HTR-8/SVneo (cell line): ENCODE results near the gene FZD4.
"Not testable (repeated sequence)": the region's sequence is repeated elsewhere in the genome, so short reads cannot be mapped to it uniquely, and the experiment has no call there.

Experiments
- DNase-seq: peaks from one replicate; pipeline ENCODE4 v3.0.0; 2011; ENCODE audit warnings: low spot score, mixed read lengths; ENCODE audit not compliant: insufficient read length
- FAIRE-seq: peaks from 2 replicates; lab custom pipeline; 2011; peaks lifted over from hg19 to GRCh38; lab: Jason Lieb, UNC

Gene FZD4

GRCh38 chr11:86955361-86956120 is at the start of gene FZD4:
Gene FZD4, minus strand, starts transcription at chr11:86955395. Its CDS starts 310 bp downstream, at chr11:86955085.
- DNase-seq, result peak; percentile 87
- peak; percentile 85 for FAIRE-seq

- DNase-seq, FAIRE-seq: not testable (repeated sequence)
Observed at GRCh38 chr11:87004281-87004680, 49.1 kb upstream of the FZD4 start.

- FAIRE-seq (no peak), DNase-seq (no peak)
Observed at GRCh38 chr11:87002918-87003317, 47.7 kb upstream of the FZD4 start.

- DNase-seq, result peak; percentile 15
- no peak for FAIRE-seq
Observed at GRCh38 chr11:86999859-87000753, 44.9 kb upstream of the FZD4 start.

- no peak for DNase-seq
Observed at GRCh38 chr11:86999388-86999787, 44.2 kb upstream of the FZD4 start.

DNA sequence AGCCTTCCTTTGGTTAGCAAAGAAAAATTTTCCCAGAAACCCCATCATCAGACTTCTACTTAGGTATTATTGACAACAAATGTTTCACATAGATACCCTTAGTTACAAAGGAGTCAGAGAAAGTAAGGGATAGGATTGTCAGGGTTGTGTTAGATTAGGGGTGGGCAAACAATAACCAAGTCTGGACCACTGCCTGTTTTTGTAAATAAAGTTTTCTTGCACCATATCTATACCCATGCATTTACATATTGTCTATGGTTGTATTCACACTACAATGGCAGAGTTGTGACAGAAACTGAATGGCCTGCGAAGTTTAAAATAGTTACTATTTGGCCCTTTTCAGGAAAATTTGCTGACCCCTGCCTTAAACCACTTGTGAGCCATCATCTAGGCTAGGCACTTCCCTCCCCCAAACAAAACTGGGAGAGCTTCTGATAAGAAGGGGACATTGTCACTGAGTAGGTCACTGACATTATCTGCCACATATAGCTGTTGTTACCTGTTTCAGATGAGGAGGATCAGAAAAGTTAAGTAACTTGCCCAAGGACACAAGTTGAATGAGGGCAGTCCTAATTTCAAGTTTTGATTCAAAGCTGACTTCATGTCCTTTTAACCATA is 41.9 kb upstream of the FZD4 start:
- FAIRE-seq (no peak), DNase-seq (no peak)

More at GRCh38 chr11:86999388-86999787, 44.2 kb upstream of the FZD4 start:
- FAIRE-seq, result no peak

DNA sequence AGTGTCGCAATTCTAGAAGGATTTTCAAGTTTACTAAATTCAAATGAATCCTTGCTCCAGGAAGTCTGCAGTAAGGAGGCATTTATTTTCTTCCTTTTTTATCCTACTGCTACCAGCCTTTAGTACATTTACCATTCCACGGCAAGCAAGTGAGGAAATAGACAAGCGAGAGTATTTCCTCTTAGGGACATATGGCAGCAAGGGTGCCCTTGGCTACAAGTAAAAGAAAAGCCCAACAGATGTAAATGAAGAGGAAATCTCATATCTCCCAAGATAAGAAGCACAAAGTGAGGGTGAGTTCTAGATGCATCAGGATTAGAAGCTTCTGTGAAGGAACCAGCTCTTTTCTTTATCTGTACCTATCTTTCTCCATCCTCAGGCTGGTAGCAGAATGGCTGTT is 37.8 kb upstream of the FZD4 start:
- no peak for DNase-seq
- FAIRE-seq, result no peak

DNA sequence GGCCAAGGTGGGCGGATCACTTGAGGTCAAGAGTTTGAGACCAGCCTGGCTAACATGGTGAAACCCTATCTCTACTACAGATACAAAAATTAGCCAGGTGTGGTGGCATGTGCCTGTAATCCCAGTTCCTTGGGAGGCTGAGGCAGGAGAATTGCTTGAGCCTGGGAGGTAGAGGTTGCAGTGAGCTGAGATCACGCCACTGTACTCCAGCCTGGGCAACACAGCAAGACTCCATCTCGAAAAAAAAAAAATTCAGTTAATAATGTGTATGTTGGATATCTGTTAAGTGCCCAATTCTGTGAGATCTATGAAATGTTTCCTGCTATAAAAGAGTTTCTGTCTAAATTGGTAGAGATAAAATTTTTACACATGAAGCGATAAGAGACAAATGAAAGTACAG is 37.1 kb upstream of the FZD4 start:
- DNase-seq, FAIRE-seq: not testable (repeated sequence)

GRCh38 chr11:86991341-86991740 is 36.1 kb upstream of the FZD4 start:
- no peak for DNase-seq
- FAIRE-seq, result no peak

- peak; percentile 20 for DNase-seq
- FAIRE-seq, result peak; percentile 51
Observed at GRCh38 chr11:86990515-86990914, 35.3 kb upstream of the FZD4 start.

GRCh38 chr11:86990031-86990430 is 34.8 kb upstream of the FZD4 start:
- DNase-seq, result no peak
- no peak for FAIRE-seq

- DNase-seq, result no peak
- FAIRE-seq, result no peak
Observed at GRCh38 chr11:86988351-86988881, 33.2 kb upstream of the FZD4 start.

- FAIRE-seq, result no peak
- DNase-seq, result no peak
Observed at GRCh38 chr11:86987679-86988078, 32.5 kb upstream of the FZD4 start.

DNA sequence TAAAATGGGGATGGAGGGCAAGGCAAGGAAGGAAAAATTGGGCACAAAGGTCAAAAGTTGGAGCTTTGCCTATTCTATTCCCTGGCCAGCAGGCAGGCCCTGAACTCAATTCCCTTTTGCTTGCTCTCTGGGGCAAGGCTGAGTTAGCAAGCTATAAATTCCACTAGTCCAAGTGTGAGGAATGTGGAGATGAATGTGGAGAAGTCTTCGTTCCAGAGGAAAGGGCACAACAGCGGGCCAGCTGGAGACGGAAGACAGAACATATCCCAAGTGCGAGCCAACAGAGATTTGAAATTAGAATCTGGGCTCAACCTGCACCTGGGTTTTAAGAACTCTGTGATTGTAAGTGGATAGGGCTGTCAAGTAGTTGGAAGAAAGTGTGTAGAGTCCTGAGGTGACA is 29.5 kb upstream of the FZD4 start:
- FAIRE-seq, result no peak

GRCh38 chr11:86983021-86983488 is 27.9 kb upstream of the FZD4 start:
- no peak for FAIRE-seq
- DNase-seq, result no peak

More for the DNA sequence above, 29.5 kb upstream of the FZD4 start:
- no peak for DNase-seq

DNA sequence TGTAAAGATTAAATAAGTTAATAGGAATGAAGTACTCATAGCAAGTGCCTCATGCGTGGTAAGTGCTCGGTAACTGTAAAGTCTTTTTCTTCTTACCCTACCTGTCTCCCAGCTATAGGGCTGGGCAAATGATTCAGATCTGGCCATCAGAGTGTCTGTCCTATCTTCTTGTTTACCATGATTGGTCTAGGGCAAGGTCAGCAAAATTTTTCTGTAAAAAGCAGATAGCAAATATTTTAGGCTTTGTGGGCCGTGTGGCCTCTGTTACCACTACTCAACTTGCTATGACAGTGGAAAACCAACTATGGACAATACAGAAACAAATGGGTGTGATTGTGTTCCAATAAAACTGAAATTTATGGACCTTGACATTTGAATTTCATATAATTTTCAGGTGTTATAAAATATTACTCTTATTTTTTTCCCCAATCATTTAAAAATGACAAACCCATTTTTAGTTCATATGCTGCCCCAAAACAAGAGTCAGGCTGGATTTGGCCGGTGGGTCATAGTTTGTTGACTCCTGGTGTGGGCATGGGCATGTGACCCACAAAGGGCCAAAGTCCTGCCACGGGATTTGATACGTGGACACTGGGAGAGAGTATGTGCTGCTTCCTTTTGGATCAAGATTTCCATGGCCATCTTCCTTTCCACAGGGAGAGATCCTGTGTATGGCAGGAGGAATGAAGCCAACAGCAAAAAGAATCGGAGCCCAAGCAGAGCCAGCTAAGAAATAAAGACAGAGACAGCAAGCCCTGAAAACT is 26.8 kb upstream of the FZD4 start:
- no peak for FAIRE-seq
- DNase-seq, result no peak

GRCh38 chr11:86980086-86980796 is 25.0 kb upstream of the FZD4 start:
- FAIRE-seq, result no peak

GRCh38 chr11:86978756-86979608 is 23.8 kb upstream of the FZD4 start:
- FAIRE-seq, result peak; percentile 58
- peak; percentile 45 for DNase-seq

More at GRCh38 chr11:86980086-86980796, 25.0 kb upstream of the FZD4 start:
- DNase-seq, result no peak
